ENCODE measurements around the gene FCN3.
"Not testable (repeated sequence)": the region's sequence is repeated elsewhere in the genome, so short reads cannot be mapped to it uniquely, and the experiment has no call there.

FCN3 gene

GRCh38 chr1:27374362-27375086, at the start of gene FCN3:
Gene FCN3 (minus strand): TSS chr1:27374824. CDS start chr1:27374818, 6 bp downstream.
- DNase-seq (ENCODE audit: low read depth, low spot score): no peak

- DNase-seq (ENCODE audit: low read depth, low spot score): no peak
These were observed 49.1 kb upstream of the FCN3 start for GRCh38 chr1:27423709-27424108.

DNA sequence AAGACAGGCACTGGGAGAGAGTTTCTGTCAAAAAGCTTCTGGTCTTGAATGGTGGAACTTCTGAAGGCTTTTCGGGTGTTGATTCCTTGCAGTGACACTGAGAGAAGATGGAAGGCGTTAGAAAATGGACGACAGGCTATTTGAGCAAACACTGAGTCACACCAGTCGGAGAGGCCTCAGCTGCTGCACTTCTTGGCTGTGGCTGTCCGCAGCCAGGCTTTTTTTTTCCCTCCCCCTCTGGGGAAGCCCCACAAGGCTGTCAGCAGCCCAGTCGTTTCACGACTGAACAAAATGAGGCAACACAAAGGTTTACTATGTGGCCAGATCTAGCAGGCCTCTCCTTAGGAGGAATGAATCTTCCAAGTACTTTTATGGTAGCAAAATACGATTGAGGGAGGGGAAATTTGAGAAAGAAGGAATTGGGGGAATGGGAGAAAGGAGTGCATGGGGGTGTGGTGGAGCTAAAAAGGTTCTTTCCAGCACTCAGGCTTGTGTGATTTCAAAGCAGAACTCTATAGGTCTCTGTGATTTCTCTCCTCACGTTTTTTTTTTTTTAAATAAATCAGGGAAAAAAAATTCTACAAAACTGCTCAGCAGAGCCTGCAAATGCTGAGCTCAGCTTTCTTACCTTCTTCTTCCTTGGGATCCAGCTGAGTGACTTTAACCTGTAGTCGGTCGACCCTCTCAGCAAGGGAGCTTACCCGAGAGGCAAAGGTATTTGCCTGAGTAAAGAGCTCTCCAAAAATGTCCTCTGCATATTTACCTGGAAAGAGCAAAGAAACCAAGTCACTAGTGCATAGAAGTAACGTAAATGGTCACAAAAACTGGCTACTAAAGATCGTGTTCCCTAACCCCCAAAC, 43.9 kb upstream of the FCN3 start:
- DNase-seq (ENCODE audit: low read depth, low spot score): no peak

DNA sequence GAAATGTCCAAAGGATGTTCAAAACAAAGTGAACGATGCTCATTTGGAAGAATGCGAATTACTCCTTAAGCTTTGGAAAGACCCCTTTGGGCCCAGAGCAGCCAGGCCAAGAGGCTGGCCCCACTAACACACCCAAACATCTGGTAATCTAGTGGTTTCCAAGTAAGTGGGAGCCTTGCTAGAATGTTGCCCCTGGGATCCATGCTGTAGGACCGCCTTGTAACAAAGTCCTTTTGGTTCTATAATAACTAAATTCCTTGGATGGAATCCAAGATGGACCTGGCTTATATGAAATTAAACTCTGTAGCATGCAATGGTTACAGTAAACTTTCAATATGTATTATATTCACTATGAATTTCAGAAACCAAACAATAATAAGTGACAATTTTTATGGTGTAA, 43.1 kb upstream of the FCN3 start:
- DNase-seq (ENCODE audit: low read depth, low spot score): no peak

DNA sequence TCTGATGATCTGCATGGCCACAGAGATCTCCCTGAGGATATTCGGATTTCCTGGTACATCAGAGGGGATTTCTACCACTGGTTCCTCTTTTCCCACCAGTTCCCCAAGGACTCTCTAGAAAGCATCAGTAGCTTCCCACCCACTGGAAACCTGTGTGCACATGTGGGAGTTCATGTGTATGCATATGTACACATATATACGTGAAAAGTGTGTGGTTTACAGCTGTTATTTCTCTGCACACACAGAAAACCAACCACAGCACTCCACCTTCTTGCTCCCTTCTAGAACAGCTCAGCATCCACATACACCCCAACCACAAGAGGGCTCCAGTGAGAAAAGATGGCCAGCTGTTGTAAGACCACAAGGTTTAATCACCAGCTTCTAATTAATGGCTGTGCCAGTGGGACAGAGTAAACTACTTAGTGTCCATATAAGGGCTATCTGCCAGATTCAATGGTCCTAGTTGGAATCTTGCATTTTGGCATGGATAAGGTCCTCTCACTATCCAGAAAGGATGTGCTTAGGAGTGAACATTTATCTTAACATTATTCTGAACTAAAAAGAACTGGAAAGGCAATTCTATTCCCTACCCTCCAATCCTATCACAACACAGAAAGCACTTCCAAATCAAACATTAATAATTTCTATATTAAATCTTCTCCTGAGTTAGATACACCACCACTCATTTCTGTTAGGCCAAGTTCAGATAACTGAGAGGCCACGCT, 41.9 kb upstream of the FCN3 start:
- DNase-seq (ENCODE audit: low read depth, low spot score): no peak

DNA sequence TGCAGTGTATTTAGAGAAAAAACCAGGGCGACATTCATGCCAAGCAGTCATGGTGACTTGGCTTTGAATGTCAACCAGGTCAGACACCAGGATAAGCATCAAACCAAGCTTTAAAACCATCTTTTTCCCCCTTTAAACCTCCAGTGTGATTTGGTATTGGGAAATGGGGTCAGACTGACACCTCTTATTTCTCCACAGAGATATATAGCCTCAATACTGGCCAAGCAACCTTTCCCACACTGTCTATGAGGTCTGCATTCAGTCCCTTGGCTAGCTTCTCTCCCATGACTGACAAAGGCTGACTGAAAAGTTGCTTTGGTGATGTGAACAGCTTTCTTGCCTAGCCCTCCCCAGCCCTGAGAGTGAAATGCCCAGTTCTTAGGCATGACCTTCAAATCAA, 39.5 kb upstream of the FCN3 start:
- no peak for DNase-seq (ENCODE audit: low read depth, low spot score)

DNA sequence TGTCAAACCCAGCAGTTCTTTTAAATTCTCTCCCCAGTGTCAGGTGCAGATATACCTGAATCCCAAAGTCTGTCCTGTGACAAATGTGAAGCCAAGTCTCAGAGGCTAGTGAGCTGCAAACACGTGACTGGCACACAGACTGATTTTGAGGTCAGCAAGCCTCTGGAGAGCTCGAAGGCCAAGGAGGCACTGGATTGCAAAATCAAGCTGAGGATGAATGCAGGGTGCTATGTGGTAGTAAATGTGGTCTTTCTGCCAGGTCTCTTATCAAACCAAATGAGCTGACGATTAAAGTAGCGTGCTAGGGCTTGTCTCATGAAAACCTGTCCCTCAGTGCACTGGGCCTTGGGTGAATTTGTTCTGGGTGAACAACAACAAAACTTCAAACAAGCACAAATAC, 38.4 kb upstream of the FCN3 start:
- no peak for DNase-seq (ENCODE audit: low read depth, low spot score)

DNA sequence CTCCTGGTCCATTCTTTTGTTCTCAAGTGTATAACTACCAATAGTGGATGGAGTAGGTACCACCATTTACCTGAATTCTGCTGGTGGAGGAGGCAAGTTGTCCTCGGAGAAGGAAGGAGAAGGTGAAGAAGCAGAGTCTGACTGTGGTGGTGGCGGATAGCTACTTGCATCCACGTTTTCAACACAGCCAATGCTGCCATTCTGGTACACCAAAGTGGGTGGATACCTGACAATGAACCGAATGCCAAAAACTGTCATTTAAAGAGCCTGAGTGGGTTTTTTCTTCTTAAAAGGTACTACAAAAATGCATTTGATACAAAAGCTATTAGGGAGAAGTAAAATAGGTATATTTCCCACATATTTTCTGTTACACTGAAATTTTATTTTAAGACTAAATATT, 37.9 kb upstream of the FCN3 start:
- no peak for DNase-seq (ENCODE audit: low read depth, low spot score)

DNA sequence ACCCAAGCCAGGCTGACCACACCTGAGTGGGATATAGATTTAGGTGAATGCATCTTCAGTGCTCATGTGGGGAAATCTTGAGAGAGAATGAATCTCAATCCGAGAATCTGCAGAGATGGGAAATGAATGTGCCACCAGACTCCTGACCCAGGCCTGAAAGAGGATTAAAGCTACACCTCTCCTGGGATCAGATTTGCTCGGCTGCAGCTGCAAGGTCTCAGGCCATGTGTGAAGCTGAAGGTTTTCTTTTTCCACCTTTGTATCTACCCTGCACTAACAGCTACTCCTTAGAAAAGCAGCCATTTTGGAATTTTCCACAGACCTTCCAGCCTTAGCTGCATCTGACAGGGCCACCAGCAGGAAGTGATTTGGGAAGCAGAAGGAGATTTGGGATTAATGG, 36.1 kb upstream of the FCN3 start:
- DNase-seq (ENCODE audit: low read depth, low spot score): no peak

DNA sequence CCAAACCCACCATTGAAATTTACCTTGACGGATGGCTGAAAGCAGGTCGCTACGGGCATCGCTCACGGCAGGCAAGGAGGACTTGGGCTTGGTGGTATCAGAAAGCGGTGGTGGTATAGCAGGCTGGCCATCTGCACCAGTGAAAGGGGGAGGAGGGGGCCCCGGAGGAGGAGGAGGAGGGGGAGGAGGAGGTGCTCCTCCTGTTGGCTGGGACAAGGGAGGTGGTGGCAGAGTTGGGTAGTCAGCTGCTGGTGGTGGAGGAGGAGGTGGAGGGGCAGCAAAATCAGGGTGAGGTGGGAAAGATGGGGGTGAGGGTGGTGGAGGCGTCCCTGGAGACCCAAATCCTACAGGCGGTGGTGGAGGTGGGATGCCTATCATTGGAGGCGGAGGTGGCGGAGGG, 35.0 kb upstream of the FCN3 start:
- DNase-seq (ENCODE audit: low read depth, low spot score): no peak

GRCh38 chr1:27408151-27408550, 33.5 kb upstream of the FCN3 start:
- DNase-seq (ENCODE audit: low read depth, low spot score): no peak

DNA sequence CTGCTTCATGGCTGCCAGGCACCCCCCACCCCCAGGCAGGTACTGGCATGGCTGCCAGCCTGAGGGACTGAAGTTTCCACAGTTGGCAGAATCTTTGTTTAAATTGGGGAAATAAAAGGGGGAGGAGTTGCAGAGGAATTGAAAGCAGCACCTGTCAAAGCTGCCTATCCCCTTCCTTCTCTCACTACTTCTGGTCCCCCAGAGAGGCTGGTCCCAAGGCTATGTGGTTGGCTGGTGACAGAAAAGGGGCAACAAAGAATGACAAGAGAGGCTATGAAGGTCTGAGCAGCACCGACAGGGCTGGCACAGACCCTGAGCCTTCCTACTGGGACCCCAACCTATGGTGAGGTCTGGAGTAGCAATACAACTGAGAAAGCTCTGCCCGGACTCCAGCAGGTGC, 32.2 kb upstream of the FCN3 start:
- DNase-seq (ENCODE audit: low read depth, low spot score): not testable (repeated sequence)

DNA sequence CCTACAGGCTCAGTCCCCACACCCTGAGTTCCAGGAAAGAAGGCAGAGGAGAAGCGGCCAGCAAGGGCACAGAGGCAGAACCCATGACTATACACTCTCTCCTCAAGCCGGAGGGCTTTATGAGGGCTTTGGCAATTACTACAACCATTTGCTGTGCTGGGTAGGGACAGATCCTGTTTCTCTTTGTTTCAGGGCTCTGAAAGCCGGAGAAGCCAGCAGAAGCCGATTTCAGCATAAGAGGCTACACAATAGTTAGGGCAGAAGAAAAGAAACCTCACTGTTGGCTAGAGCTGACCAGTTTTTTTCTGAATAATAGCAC, 31.7 kb upstream of the FCN3 start:
- no peak for DNase-seq (ENCODE audit: low read depth, low spot score)

DNA sequence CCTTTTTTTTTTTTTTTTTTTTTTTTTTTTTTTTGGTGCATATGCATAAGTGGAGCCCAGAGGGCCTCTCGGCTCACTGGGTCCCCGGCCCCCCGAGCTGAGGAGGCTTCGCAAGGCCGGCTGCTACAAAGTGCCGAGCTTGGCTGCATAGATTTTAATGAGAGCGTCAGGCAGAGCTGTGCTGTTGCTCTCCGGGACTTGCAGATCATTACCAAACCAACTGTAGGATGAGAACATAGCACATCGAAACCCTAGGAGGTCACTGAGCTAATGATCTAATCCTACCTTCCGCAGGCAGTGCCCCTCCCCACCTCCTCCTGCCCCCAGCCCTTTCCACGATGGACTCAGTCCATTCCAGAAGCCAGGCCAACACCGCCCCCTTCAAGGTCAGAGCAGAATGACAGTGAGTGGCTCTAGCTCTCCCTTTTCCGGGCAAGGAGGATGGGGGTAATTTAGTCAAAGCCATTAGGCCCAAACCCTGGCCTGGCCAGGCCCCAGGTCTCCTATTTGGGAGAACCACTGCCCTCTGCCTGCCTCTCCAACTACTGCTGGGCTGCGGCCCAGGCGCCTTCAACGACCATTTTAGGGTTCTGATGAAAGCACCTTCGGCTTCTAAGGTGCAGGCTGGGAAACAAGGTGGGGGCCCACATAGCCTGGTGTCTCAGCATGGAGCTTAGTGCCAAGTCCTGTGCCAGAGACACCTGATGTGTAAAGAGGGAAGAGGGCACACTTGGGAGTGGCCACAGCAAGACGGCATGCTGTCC, 31.2 kb upstream of the FCN3 start:
- DNase-seq (ENCODE audit: low read depth, low spot score): not testable (repeated sequence)

DNA sequence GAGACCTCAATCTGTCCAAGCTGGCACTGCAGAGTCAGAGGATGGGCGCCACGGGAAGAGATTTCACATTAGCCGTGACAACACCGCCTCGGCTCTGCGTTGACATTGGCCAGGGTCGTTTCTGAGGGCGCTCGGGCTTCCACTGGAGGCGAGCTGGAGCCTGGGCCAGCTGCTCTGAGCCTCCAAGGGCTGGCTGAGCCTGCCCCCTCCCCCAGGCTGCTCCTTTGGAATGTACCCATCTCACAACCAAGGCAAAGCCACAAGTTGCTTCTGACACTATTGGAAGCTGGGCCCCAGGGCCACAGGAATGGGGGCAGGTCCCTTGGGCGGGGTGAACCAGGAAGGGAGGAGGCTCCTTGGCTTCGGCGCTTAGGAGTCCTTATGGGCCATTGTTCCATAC, 30.4 kb upstream of the FCN3 start:
- no peak for DNase-seq (ENCODE audit: low read depth, low spot score)

DNA sequence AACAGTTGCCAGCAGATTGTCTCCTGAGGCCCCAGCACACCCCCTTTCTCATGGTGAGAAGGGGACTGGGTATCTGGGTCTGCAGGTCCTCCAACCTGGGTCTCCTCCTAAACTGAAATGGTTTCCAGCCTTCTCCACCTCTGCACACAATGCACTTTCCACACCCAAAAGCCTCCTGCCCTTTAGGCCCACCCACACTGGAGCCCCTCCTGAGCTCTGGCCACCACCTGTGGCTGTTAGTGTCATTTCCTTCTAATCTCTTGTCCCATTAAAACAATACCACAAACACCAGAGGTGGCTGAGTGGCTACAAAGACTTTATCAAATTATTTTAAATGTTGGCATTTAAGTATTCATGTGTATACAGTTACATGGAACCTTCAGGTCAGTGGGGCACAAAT, 29.3 kb upstream of the FCN3 start:
- no peak for DNase-seq (ENCODE audit: low read depth, low spot score)

DNA sequence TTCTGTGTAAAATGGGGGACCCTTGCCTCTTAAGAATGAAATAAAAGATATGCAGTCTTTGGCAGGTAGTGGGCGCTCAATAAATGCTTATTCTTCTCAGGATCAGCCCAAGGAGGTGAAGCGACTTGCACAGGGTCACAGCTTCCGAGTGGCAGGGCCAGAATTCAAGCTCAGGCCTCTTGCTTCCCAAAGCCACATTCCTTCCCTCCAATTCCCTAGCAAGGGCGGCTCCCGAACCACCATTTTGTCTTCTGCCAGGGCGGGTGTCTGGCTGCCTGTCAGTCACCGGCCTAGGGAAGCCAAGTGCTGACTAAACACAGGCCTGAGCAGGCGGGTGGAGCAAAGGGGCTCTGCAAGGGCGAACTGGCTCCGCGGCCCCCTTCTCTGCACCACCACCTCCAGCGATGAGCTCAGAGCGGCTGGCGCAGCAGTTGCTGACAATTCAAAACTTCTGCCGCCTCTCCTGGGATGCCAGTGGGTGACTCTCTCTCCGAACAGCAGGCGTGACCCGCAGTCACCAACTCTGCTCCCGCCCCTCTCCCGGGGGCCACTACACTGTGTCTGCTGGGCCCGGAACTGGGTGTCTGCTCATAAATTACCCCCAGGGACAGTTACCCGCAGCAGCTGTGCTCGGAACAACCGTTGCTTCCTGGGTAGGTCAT, 28.6 kb upstream of the FCN3 start:
- no peak for DNase-seq (ENCODE audit: low read depth, low spot score)

- DNase-seq (ENCODE audit: low read depth, low spot score): no peak
These were observed 27.7 kb upstream of the FCN3 start for GRCh38 chr1:27402349-27402754.

DNA sequence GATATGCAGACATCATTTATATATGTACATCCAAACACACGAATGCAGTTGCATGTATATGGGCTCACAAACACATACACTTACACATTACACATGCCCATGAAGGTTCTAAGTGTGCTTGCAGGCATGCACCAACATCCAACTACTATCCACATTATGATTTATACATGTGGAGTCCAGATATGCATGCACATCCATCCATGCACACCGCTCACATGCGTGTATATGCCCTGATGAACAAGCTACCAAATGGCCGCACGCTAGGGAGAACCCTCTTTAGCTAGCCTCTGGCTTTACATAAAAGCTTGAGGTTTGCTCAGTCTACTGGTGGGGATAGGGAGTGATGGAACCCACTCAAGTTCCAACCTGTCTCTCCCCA, 26.3 kb upstream of the FCN3 start:
- DNase-seq (ENCODE audit: low read depth, low spot score): no peak

DNA sequence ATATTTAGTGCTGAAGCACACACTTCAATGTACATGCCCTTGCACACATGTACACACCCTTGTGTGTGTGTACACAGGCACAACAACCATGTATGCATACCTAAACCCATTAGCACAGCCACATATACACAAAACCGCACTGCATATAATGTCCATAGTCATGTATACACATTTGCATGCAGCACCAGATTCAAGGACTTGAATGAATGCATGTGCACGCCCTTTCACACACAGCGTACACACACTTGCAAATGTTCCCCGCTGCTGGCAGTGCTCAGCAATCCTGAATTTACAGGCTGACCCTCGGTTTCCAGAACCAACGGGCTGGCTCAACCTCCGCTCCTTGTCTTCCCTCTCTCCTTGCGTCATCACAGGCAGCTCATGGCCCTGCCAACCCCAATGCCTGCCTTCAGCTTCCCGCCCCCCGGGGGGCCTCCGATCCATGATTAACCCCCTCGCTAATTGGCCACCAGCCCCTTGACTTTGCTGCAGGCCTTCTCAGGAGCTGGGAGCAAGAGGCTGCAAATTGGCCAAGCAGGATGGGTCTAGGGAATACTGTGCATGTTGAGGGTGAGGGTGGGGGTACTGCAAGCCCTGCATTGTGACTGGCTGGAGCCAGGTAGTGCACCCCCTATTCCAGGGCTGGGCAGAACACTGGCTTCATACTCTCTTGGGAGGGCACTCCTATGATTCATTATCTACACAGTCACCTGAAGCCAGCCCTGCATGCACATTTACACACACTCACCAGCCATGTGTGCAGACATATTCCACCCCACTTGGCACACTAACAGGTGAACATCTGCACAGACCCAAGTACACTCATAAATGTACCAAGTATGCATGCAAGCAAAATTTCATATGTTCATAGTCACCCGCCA, 25.7 kb upstream of the FCN3 start:
- no peak for DNase-seq (ENCODE audit: low read depth, low spot score)

Data from brain pericyte (primary cell).